T-helper 1 cell treated with Interleukin-12 subunit alpha and Interleukin-12 subunit beta and Interleukin-4 antibody, amounts not matched to agents 30 ng/mL and 1 ng/mL, for 36 hours (primary cell): Measurements from ENCODE around the gene PNMA3. TPM values are rescaled to one million over a fixed set of nuclear protein-coding genes. Genes with fewer than 3 reads are reported as not detected.
"Not testable (repeated sequence)": the region's sequence is repeated elsewhere in the genome, so short reads cannot be mapped to it uniquely, and the experiment has no call there.

ENCODE experiments used
- intact Hi-C: fragments of 100-400 bp; cut with micrococcal nuclease; formaldehyde crosslinking; loops from one replicate; pipeline ENCODE4 v1.15.1; 2024
- total RNA-seq: library from RNA; stranded (reverse); gene quantifications from 2 replicates; pipeline ENCODE4 v1.2.3, GENCODE V29; 2022

The PNMA3 gene
- total RNA-seq = 2.4 and 2.7 TPM in 2 replicates

- intact Hi-C loops = no loop called here
Measured at GRCh38 chrX:153055871-153056749, at the start of gene PNMA3. Gene PNMA3 (plus strand): TSS chrX:153056470. CDS start chrX:153057056, 586 bp downstream.

GRCh38 chrX:153017174-153017573 lies 39.1 kb upstream of the PNMA3 start:
- intact Hi-C loops = not testable (repeated sequence)

GRCh38 chrX:153019166-153019565 lies 37.1 kb upstream of the PNMA3 start:
- intact Hi-C loops = no loop called here

GRCh38 chrX:153026501-153026900 lies 29.8 kb upstream of the PNMA3 start:
- intact Hi-C loops = not testable (repeated sequence)

GRCh38 chrX:153028487-153028886 lies 27.8 kb upstream of the PNMA3 start:
- intact Hi-C loops = not testable (repeated sequence)

- intact Hi-C loops = no loop called here
Measured at GRCh38 chrX:153029162-153029561, 27.1 kb upstream of the PNMA3 start.

- intact Hi-C loops = loop anchor here (10.0 kb wide), 1 partner anchor 345 kb away; no protein-coding TSS in a partner anchor
Measured at GRCh38 chrX:153029875-153030274, 26.4 kb upstream of the PNMA3 start.

GRCh38 chrX:153030801-153031200 lies 25.5 kb upstream of the PNMA3 start:
- intact Hi-C loops = loop anchor here (10.0 kb wide), 1 partner anchor 344 kb away; no protein-coding TSS in a partner anchor

GRCh38 chrX:153032397-153033118 lies 23.7 kb upstream of the PNMA3 start:
- intact Hi-C loops = loop anchor here (1.0 to 10.0 kb wide), 6 partner anchors 73 to 636 kb away; partner anchors contain the start of gene HAUS7

- intact Hi-C loops = no loop called here
Measured at GRCh38 chrX:153049093-153049492, 7.2 kb upstream of the PNMA3 start.

- intact Hi-C loops = no loop called here
Measured at GRCh38 chrX:153052534-153052933, 3.7 kb upstream of the PNMA3 start.

GRCh38 chrX:153057281-153057680 lies 1.0 kb downstream of the PNMA3 start:
- intact Hi-C loops = no loop called here

GRCh38 chrX:153059191-153060094 lies 3.2 kb downstream of the PNMA3 start:
- intact Hi-C loops = no loop called here

- intact Hi-C loops = no loop called here
Measured at GRCh38 chrX:153060095-153060445, 3.8 kb downstream of the PNMA3 start.

GRCh38 chrX:153061732-153062131 lies 5.5 kb downstream of the PNMA3 start:
- intact Hi-C loops = no loop called here

- intact Hi-C loops = no loop called here
Measured at GRCh38 chrX:153063315-153063714, 7.0 kb downstream of the PNMA3 start.

GRCh38 chrX:153064061-153064460 lies 7.8 kb downstream of the PNMA3 start:
- intact Hi-C loops = no loop called here

- intact Hi-C loops = no loop called here
Measured at GRCh38 chrX:153065389-153065788, 9.1 kb downstream of the PNMA3 start.

- intact Hi-C loops = not testable (repeated sequence)
Measured at GRCh38 chrX:153066402-153066801, 10.1 kb downstream of the PNMA3 start.

- intact Hi-C loops = not testable (repeated sequence)
Measured at GRCh38 chrX:153071909-153072583, 15.8 kb downstream of the PNMA3 start, which contains the start of gene PNMA6A. Gene PNMA6A (plus strand): TSS chrX:153072454. CDS start chrX:153073063, 609 bp downstream.
